ENCODE measurements around the gene DOCK2.

DOCK2 gene

DNA sequence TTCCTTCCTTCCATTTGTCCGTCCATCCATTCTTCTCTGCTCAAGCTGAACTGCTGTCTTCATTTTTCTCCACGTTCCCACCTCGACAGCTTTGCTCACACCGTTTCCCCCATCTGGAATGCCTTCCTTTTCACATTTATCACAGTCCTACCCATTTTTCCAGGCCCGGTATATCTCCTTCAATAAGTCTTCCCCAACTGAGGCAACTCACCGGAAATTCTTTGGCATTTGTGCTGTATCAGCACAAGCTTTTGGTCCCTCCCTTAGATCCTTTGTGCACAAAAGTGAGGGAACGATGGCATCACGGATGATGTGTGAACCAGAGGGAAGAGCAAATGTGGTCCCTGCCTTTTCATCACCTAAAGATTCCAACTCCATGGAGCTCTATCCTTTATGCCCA, 388.8 kb downstream of the DOCK2 start:
- no peak for DNase-seq (ENCODE audit: low read depth in 4 of 4, low spot score in 1 of 4)

DNA sequence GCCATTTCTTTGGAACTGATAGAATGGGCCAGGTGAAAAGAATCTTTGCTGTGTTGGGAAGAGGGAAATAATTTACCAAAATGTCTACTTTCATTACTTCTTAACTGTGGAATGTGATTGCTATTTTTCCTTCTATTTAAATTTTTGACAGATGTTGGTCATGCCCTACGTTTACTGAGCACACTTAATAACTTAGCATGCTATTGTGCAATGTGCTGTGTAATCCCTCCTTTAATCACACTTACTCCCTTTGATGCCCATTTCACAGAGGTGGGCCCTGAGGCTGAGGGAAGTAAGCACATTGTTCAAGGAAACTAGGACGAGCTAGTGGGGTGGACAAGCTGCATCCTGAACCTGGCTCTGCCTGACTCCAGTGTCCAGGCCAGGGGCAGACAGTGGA, 391.0 kb downstream of the DOCK2 start:
- no peak for DNase-seq (ENCODE audit: low read depth in 4 of 4, low spot score in 1 of 4)

DNA sequence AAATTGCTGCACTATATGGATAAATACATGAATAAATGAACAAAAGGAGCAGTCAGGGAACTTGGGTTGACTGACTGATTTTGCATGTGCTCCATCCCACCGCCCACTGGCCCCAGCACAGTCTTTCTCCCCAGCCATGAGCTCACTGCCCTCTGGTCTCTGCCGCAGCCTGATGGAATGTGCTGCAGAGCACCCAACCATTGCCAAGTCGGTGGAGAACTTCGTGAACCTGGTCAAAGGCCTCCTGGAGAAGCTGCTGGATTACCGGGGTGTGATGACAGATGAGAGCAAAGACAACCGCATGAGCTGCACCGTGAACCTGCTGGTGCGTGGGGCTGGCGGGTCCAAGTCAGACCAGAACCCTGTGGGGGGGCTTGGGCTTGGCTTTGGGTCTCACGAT, 397.2 kb downstream of the DOCK2 start:
- no peak for DNase-seq (ENCODE audit: low read depth in 4 of 4, low spot score in 1 of 4)

DNA sequence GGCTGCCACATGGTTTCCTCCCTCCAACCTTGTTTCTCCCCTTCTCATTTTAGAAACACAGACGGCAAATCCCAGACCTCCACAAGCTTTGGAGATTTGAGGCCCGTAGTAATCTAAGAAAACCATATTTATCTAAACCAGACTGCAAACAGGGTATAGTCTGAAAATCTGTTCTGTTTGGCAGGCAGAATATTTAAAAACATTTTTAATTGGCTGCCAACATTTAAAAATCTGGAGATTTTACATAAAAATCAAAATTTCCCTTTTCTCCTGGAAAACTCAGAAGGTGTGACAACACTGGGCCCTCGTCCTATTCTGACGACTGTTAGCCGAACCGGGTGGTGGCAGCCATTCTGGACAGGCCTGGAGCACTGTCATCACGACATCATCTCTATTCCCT, 401.2 kb downstream of the DOCK2 start:
- DNase-seq (ENCODE audit: low read depth in 4 of 4, low spot score in 1 of 4) = no peak

DNA sequence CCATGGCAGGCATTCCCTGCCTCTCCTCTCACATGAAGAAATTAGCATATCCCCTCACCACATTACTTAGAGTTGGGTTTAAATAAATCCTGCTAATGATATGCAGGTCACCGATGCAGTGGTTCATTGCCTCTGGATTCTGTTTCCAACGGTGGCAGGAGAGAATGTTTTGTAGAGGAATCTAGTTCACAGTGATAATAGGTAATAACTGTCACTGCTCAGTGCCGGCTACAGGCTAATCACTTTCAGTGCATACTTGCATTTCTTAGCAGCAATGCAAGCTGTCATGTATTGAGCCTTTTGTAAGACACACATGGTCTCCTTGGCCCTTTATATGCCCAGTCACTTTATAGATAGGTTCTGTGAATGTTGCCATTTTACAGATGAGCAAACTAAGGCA, 402.8 kb downstream of the DOCK2 start:
- DNase-seq (ENCODE audit: low read depth in 4 of 4, low spot score in 1 of 4) = no peak

DNA sequence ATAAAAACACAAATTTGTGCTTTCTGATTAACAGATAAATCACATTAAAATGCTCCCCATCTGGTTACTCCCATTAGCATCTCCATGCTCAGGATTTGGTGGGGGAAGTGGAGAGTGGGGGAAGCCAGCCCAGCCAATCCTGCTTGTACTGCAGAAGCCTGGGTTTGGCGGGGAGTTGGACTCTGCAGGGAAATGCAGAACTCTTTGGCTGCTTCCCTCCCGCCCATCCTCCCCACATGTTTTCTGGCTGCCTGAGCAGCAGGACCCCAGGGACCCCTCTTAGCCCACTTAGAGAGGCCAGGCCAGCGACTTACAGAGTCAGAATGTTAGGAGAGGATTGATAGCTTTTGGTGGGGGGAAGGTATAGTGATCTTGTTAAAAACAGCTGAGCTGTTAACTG, 409.2 kb downstream of the DOCK2 start:
- no peak for DNase-seq (ENCODE audit: low read depth in 4 of 4, low spot score in 1 of 4)

DNA sequence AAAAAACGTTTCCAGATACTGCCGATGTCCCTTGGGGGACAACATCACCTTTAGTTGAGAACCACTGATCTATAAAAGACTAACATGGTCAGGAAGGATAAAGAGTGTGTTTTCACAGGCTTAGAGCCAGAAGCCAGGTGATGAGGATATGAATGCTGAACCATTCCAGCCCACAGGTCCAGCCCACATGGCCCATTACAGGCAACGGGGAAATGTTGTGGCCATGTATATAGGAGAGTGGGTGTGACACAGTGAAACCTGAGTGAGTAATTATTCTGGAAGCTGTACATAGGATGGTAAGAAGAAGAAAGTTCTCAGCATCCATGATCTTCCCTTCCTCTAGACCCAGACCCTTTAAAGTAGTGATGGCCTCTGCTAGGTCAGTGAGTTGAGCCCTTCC, 412.6 kb downstream of the DOCK2 start:
- no peak for DNase-seq (ENCODE audit: low read depth in 4 of 4, low spot score in 1 of 4)

DNA sequence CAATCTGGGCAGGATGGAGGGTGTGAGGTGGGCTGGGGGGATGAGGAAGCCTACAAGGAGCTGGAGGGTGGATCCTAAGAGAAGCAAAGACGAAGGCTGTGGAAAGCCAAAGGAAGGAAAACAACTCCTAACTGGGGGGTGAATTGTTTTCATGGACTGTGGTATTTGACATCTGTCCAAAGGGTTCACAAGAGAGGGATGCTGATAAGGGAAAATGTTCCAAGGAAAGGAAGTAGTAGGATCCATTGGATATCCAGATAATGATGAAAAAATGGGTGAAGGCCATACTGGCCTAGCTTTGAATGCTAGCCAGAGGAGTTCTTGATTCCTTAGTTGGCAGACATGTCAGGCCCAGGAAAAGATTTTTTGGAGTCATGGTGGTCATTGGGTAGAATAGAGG, 416.8 kb downstream of the DOCK2 start:
- no peak for DNase-seq (ENCODE audit: low read depth in 4 of 4, low spot score in 1 of 4)

DNA sequence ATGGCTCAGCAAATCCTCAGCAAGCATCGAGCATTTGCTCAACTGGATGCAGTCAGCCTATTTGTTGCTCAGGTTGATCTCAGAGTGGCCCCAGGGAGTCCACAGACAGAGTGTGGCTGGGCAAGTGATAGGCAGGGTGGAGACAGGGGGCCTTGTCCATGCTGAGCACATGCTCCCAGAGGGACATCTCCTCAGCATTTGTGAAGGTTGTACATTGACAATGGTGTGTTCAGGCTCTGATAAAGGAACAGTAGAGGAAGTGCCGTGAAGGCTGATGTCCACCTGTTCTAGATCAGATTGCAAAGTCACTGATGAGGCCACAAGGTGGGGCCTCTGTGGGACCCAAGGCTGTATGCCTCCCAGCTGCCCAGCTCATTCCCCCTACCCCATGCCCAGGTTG, 418.5 kb downstream of the DOCK2 start:
- no peak for DNase-seq (ENCODE audit: low read depth in 4 of 4, low spot score in 1 of 4)

DNA sequence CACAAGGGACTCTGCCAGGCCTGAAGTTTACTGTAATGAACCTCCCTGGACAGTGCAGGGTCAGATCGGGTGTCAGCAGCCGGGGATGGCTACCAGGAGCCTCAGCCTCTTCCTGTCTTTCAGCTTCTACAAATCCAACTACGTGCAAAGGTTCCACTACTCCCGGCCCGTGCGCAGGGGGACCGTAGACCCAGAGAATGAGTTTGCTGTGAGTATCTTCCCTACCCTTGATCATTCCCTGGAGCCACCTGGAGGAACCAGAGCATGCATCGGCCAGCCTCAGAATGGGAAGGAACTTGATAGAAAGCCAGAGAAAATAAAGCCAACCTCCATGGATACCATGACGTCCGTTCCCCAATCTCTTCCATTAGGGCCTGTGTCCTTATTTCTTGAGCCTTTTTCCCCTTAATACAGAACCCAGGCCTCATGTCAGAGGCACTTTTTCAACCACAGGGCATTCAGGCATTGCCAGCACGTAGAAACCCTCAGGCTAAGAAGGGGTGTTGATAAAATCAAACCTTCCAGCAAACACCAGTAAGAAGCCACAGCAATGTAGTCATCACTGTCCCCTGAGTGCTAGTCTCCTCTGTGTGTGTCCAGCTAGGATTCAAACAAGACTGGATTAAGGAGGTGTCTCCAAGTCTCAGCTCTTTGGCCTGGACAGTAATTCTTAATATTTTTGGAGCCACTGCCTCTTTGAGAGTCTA, 419.6 kb downstream of the DOCK2 start:
- DNase-seq (ENCODE audit: low read depth in 4 of 4, low spot score in 1 of 4) = no peak

DNA sequence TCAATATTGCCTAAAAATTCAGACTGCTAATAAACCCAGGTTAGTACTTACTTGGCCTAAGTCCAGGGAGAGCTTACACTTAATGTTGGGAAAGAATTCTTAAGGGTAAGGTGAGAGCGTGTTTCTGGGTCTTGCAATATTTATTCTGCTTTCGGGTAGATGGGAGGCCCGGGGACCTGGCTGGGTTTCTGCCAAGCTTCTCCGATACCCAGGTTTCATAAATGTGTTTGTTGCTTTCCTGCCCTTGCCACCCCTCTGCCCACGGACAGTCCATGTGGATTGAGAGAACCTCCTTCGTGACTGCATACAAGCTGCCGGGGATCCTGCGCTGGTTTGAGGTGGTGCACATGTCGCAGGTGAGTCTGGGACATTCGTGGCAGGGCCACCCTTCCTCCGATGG, 420.2 kb downstream of the DOCK2 start:
- DNase-seq (ENCODE audit: low read depth in 4 of 4, low spot score in 1 of 4) = no peak

DNA sequence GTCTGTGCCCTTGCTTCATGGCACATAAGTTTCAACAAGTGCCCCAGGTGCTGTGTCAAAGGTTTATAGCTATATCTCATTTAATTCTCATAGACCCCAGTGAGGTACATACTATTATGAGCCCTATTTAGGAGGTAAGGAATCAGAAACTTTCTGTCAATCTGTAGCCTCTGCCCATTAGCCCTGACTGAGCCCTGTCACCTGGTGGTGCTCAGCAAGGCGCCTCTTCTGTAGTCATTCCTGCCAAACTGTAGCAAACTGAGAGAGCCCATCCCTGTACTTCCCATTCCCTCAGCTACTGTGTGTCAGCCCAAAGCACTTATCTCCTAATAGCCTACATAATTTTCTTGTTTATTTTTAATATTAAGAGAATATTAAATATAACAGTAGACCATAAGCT, 422.1 kb downstream of the DOCK2 start:
- no peak for DNase-seq (ENCODE audit: low read depth in 4 of 4, low spot score in 1 of 4)

DNA sequence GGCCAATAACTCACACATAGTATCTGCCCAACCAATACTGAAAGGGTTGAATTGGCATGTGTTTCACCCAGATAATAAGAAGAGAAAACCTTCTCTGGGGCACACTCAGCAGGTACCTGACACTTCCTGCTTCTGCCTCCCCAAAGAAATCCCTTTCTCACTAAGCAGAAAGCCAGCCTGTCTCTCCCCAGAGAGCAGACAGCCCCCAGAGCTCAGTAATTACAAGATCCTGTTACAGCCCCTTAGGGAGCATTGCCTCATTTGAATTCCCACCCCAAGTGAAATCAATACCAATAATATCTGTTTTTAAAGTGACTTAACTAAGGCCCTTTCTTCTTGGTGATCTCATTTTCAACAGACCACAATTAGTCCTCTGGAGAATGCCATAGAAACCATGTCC, 430.1 kb downstream of the DOCK2 start:
- DNase-seq (ENCODE audit: low read depth in 4 of 4, low spot score in 1 of 4) = no peak

DNA sequence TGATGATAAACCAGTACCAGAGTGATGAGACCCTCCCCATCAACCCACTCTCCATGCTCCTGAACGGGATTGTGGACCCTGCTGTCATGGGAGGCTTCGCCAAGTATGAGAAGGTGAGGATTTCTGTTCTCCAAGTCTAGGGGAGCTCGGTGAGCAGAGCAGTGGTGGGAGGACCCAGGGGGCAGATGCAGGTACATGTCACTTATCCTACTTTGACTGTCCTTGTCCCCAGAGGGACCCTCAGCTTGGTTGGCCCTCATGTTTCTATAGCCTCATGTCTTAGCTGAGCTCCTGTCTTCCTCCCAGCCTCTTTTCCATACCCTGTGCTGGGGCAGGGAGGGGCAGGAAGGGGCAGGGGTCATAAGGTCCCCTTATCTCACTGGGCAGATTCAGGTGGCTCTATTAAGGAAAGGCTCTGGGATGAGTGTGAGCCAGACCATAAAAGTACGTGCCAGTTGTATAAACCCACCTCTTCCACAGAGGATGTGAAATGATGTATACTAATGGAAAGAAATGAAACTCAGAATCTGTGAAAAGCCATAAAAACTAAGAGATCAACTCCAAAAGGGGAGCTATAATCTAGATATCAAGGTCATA, 430.6 kb downstream of the DOCK2 start:
- no peak for DNase-seq (ENCODE audit: low read depth in 4 of 4, low spot score in 1 of 4)

DNA sequence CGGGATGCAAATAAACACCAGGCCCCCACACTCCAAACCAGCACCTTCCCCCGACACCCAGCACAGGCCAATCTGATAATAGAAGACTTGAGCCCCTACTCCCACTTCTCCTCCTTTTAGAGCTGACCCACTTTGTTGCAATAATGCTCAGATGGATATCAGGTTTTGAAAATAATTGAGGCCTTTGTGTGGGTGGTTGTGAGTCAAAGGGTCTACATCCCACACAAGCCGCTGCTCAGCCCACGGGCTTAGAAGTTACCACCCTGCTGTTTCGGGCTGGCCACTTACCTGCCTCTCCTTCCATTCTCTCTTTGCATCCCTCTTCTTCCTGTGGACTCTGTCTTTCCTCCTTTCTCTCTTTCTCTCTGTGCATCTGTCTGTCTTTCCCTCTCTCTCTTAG, 432.4 kb downstream of the DOCK2 start:
- no peak for DNase-seq (ENCODE audit: low read depth in 4 of 4, low spot score in 1 of 4)

DNA sequence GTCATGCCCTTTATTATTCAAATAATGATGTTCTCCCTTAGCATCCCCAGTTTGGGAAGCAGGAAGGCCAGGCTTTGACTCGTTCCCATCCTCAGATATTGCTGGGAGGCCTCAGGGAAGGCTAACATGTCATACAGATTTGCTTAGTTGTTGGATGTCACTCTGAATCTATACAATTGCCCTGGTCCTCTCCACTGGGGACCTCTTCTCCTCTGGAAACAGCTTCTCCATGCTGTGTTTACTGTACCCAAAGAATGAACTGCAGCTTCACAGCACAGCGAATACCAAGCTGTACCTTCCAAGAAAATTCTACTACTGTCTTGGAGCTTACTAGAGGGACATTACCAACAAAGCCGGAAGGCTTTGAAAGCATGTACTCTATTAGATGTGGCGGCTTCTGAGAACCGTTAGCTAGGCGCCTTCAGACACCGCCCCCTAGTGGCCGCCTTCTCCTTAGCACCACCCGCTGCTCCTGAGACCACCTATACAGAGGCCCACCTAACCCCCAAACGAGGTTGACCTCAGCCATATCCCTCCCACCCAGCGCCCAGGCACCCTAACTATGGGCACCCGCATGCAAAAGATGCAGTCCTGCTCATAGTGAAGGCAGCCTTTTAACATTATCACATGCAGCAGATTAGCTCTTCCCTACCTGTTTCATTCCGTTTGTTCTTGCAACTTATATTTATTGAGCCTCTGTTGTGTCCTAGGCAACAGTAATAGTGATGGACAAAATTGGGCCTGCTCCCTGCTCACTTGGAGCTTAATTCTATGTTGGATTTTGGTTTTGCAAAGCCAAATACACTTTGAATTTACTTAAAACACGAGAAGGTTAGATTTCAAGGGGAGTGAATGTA, 433.7 kb downstream of the DOCK2 start:
- no peak for DNase-seq (ENCODE audit: low read depth in 4 of 4, low spot score in 1 of 4)

DNA sequence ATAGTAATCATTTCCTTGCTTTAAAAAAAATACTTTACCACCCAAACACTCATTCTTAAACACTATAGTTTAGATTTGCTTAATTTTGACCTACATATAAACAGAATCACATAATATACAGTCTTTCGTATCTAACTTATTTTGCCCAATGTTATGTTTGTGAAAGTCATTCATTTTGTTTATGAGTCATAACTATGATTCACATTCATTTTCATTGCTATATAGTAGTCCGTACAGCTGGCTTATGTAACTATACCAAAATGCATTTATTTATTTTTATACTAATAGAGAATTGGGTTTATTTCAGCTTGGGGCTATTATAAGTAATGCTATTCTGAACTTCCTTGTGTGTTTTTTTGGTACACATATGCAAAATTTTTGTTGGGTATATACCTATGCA, 434.7 kb downstream of the DOCK2 start:
- DNase-seq (ENCODE audit: low read depth in 4 of 4, low spot score in 1 of 4) = no peak

DNA sequence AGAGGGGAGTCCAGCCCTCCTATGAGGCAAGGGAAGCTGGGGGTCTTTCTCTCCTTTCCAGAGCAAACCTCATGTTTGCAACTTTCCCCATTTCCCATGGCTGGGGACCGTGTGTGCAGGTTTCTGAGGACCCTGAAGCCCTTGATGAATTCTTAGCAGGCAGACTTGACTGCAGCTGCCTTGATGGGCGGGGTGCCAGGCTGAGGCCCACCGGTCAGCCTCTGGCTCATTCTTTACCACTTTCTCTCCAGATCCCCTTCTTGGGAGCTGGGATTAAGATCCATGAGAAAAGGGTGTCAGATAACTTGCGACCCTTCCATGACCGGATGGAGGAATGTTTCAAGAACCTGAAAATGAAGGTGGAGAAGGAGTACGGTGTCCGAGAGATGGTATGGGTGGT, 438.6 kb downstream of the DOCK2 start:
- no peak for DNase-seq (ENCODE audit: low read depth in 4 of 4, low spot score in 1 of 4)

DNA sequence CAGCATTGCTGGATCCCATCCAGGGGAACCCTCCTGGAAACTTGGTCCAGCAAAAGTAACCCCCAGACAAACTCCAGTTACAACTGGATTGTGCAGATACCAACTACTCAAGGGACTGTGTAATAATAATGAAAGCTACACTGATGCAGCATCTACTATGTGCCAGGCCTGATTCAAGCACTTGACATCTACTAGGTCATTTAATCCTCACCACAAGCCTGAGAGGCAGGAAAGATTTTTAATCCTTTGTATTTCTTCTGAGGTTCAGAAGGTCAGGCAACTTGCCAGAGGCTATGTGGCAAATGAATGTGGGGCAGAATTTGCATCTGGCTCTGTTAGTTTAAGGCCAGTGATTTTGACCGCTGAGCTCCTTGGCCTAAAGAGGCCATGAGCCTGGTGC, 439.1 kb downstream of the DOCK2 start:
- no peak for DNase-seq (ENCODE audit: low read depth in 4 of 4, low spot score in 1 of 4)

DNA sequence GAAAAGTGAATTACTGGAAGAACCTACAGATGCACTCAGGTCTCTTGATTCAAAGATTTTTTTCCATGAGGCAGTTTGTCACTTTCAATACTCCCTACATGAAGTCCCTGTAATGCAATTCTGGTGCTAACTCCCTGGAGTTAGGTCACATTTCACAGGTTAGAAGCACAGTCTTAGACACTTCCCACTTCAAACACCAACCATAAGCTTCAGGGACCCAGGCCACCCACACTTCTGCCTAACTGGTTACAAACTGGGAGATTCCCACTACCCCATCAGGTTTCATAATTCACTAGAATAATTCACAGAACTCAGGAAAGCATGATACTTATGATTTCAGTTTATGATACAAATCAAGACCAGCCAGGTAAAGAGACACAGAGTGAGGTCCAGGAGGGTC, 439.7 kb downstream of the DOCK2 start:
- no peak for DNase-seq (ENCODE audit: low read depth in 4 of 4, low spot score in 1 of 4)

DNA sequence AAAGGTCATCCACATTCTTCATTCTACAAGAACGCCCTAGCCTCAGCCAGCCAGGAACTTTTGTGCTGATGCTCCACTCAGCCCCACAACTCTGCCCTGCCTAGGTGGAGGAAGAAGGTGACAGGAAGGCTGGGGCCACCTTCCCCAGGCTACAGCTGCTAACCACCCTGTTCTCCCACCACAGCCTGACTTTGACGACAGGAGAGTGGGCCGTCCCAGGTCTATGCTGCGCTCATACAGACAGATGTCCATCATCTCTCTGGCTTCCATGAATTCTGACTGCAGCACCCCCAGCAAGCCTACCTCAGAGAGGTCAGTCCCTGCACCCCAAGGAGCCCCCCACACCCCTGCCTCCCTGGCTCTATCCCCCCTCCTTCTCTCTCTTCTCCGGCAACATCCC, 440.5 kb downstream of the DOCK2 start:
- DNase-seq (ENCODE audit: low read depth in 4 of 4, low spot score in 1 of 4) = no peak

DNA sequence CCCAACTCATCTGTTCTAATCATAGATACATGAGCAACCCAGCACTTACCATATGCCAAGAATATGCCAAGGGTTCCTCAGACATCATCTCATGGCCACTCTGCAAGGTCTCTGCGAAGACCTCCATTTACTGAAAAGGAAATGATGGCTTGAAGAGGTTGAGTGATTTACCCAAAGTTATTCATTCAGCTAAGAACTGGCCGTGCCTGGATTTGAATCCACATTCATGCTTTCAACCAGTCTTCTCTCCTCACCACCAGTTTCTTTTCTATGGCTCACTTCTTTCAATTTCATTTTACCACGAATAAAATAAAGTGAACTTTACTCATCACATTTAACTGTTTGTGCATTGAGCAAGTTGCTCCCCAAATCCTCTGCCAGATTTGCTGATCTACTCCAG, 441.4 kb downstream of the DOCK2 start:
- no peak for DNase-seq (ENCODE audit: low read depth in 4 of 4, low spot score in 1 of 4)

All from stimulated activated CD4-positive, alpha-beta T cell treated with anti-CD3 and anti-CD28 coated beads, Interleukin-1b, Interleukin-23, amount 100 ng/mL, for 24 hours (primary cell).